Memory B cell (primary cell): Measurements from ENCODE around the gene HS3ST4.
"Not testable (repeated sequence)": the region's sequence is repeated elsewhere in the genome, so short reads cannot be mapped to it uniquely, and the experiment has no call there.

Experiments
- ATAC-seq: fragments of 150-1000 bp; cut with Tn5 transposase; 2 replicates; pipeline ENCODE4 v1.10.0; 2021; ENCODE audit warnings: low read depth, mild to moderate bottlenecking, moderate library complexity
- DNase-seq, 2 donors: peaks; one replicate each; pipeline ENCODE4 v3.0.0; 2022; ENCODE audit warnings: low spot score in 2 of 2
- H3K27ac Mint-ChIP-seq: one replicate; pipeline ENCODE4 v1.8.0; 2022; ENCODE audit warnings: mild to moderate bottlenecking, moderate library complexity, mixed read lengths
- H3K27me3 Mint-ChIP-seq: one replicate; pipeline ENCODE4 v1.8.0; 2022; ENCODE audit warnings: mixed read lengths
- H3K36me3 Mint-ChIP-seq: one replicate; pipeline ENCODE4 v1.8.0; 2022; ENCODE audit warnings: mild to moderate bottlenecking, mixed read lengths
- H3K4me1 Mint-ChIP-seq: one replicate; pipeline ENCODE4 v1.8.0; 2022; ENCODE audit warnings: mixed read lengths
- H3K4me3 Mint-ChIP-seq: one replicate; pipeline ENCODE4 v1.8.0; 2022; ENCODE audit warnings: mild to moderate bottlenecking, moderate library complexity, mixed read lengths
- H3K9me3 Mint-ChIP-seq: one replicate; pipeline ENCODE4 v1.8.0; 2022; ENCODE audit warnings: mixed read lengths

HS3ST4 gene

DNA sequence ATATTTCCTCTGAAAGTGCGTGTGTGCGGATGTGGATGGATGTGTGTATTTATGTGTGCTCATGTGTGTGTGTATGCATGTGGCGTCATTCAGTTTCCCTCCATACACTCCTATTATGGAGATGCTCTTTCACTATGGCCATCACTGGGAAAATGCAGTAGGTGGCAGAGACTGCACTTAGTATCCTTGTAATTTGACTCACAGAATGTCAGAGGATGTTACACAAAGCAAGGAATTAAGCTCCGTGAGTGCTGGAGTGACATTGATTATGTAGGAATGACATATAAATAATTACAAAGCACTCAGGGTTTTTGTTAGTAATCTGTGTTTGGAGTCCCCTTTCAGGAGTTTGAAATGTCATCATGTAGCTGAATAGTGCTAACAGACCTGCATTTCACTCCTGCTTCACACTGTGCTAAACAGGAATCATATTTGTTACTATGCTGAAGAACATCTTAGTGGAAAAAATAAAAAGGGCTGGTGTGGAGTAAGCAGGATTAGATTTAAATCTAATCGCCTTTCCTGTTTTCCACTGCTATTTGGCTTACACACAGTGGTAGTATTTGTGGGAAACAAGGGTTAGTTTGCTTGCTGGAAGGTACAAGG, 59.6 kb downstream of the HS3ST4 start:
- peaks cover 11% of the 10 kb centered on the region for H3K9me3 Mint-ChIP-seq
- no peak overlapping the region for H3K4me3 Mint-ChIP-seq
- H3K27ac Mint-ChIP-seq, result no peak overlapping the region

GRCh38 chr16:25764466-25764865, 72.7 kb downstream of the HS3ST4 start:
- DNase-seq, result no peak
- H3K9me3 Mint-ChIP-seq, result no peaks in the 10 kb centered on the region
- no peaks in the 10 kb centered on the region for H3K36me3 Mint-ChIP-seq
- no peaks in the 10 kb centered on the region for H3K27me3 Mint-ChIP-seq
- H3K4me3 Mint-ChIP-seq, result no peak overlapping the region
- ATAC-seq, result no peak
- no peak overlapping the region for H3K27ac Mint-ChIP-seq
- no peaks in the 10 kb centered on the region for H3K4me1 Mint-ChIP-seq

More for the DNA sequence above, 59.6 kb downstream of the HS3ST4 start:
- H3K4me1 Mint-ChIP-seq, result no peaks in the 10 kb centered on the region
- ATAC-seq (no peak), DNase-seq (no peak)
- H3K36me3 Mint-ChIP-seq, result peaks cover 1% of the 10 kb centered on the region
- no peaks in the 10 kb centered on the region for H3K27me3 Mint-ChIP-seq

DNA sequence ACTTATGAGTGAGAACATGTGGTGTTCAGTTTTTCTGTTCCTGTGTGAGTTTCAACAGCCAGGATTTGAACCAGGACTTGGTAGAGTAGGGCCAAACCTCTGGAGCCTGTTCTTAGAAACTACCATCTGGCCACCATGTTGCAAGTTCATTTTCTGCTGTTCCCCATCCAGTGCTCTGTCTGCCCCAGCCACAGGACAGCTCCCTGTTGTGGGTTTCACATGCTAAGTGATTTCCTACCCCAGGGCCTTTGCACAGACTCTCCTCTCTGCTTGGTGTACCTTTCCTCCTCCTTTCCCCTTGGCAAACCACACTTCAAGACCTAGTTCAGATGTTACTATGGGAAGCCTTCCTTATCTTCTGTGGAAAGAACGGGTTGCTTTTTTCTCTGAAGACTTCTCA, 79.5 kb downstream of the HS3ST4 start:
- no peak for DNase-seq
- ATAC-seq, result no peak
- Mint-ChIP-seq H3K27me3 (peaks cover 3% of the 10 kb centered on the region), H3K36me3 (no peaks in the 10 kb centered on the region), H3K4me1 (no peaks in the 10 kb centered on the region), H3K9me3 (peaks cover 5% of the 10 kb centered on the region), H3K27ac (no peak overlapping the region), H3K4me3 (no peak overlapping the region)

GRCh38 chr16:25771812-25772568, 80.2 kb downstream of the HS3ST4 start:
- Mint-ChIP-seq H3K4me3 (no peak overlapping the region), H3K4me1 (no peaks in the 10 kb centered on the region), H3K36me3 (no peaks in the 10 kb centered on the region), H3K9me3 (peaks cover 5% of the 10 kb centered on the region), H3K27ac (no peak overlapping the region), H3K27me3 (peaks cover 3% of the 10 kb centered on the region)
- ATAC-seq, result no peak
- no peak for DNase-seq

GRCh38 chr16:25776214-25776613, 84.5 kb downstream of the HS3ST4 start:
- not testable (repeated sequence) for H3K36me3 Mint-ChIP-seq, DNase-seq, H3K4me3 Mint-ChIP-seq, H3K27ac Mint-ChIP-seq, H3K27me3 Mint-ChIP-seq, H3K9me3 Mint-ChIP-seq, ATAC-seq, H3K4me1 Mint-ChIP-seq

DNA sequence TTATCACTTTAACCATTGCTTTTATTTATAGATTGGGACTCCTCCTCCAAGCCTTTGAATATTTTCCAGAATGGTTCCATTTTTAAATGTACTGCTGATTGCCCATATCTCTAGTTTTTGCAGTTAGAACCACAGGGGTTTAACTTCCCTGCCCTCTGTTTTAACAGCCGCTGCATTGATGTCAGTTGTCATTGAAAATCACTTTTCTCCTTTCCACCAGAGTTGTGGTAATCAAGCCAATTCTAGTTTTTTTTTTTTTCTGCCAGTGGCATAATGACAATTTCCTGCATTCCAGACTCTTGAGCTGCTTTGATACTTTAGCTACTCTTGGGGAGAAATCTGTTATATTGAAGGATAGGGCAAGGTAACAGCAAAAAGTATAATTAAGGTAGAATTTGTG, 91.5 kb downstream of the HS3ST4 start:
- H3K36me3 Mint-ChIP-seq, result no peaks in the 10 kb centered on the region
- peaks cover 5% of the 10 kb centered on the region for H3K27me3 Mint-ChIP-seq
- no peak overlapping the region for H3K27ac Mint-ChIP-seq
- H3K4me3 Mint-ChIP-seq, result no peak overlapping the region
- no peaks in the 10 kb centered on the region for H3K4me1 Mint-ChIP-seq
- H3K9me3 Mint-ChIP-seq, result peaks cover 3% of the 10 kb centered on the region
- DNase-seq (no peak), ATAC-seq (no peak)

- H3K4me3 Mint-ChIP-seq, result no peak overlapping the region
- no peak overlapping the region for H3K27ac Mint-ChIP-seq
- ATAC-seq (no peak), DNase-seq (no peak)
- peaks cover 8% of the 10 kb centered on the region for H3K9me3 Mint-ChIP-seq
- no peaks in the 10 kb centered on the region for H3K36me3 Mint-ChIP-seq
- peaks cover 3% of the 10 kb centered on the region for H3K4me1 Mint-ChIP-seq
- peaks cover 4% of the 10 kb centered on the region for H3K27me3 Mint-ChIP-seq
Observed at GRCh38 chr16:25785361-25785760, 93.6 kb downstream of the HS3ST4 start.

DNA sequence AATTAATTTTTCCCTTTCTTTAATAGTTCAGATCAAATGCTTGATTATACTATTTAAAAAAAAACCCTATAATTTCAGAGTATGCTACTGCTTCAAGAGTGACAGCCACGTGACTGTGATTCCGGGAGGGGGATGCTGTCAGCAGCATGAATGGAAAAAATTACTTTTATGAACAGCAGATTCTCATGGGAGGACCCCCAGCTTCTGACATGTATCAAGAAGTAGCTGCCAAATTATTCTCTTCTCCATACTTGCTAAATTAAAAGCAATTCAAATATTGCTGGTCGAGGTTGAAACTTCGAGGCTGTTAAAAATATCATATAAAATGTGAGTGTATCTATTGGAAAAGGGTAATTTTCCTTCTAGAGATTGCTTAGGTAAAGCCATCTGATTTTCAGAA, 95.0 kb downstream of the HS3ST4 start:
- Mint-ChIP-seq H3K27me3 (peaks cover 4% of the 10 kb centered on the region), H3K4me1 (peaks cover 3% of the 10 kb centered on the region), H3K9me3 (peaks cover 10% of the 10 kb centered on the region), H3K4me3 (no peak overlapping the region), H3K36me3 (no peaks in the 10 kb centered on the region), H3K27ac (no peak overlapping the region)
- ATAC-seq (no peak), DNase-seq (no peak)

DNA sequence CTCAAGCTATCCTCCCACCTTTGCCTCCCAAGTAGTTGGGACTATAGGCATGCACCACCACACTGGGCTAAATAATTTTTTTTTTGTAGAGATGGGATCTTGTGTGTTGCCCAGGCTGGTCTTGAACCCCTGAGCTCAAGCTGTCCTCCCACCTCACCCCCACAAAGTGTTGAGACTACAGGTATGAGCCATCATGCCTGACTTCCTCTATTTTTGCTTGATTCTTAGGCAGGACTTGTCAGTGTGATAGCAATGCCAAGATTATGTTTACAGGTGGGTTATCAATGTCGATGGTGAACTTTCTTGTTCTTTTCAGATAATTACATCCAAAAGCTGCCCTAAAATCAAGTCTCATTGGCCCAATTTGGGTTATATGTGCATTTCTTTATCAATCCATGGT, 96.9 kb downstream of the HS3ST4 start:
- ATAC-seq, result no peak
- H3K27me3 Mint-ChIP-seq, result peaks cover 4% of the 10 kb centered on the region
- DNase-seq, result no peak
- H3K4me3 Mint-ChIP-seq, result no peak overlapping the region
- peaks cover 3% of the 10 kb centered on the region for H3K4me1 Mint-ChIP-seq
- H3K36me3 Mint-ChIP-seq, result no peaks in the 10 kb centered on the region
- H3K9me3 Mint-ChIP-seq, result peaks cover 10% of the 10 kb centered on the region
- no peak overlapping the region for H3K27ac Mint-ChIP-seq

DNA sequence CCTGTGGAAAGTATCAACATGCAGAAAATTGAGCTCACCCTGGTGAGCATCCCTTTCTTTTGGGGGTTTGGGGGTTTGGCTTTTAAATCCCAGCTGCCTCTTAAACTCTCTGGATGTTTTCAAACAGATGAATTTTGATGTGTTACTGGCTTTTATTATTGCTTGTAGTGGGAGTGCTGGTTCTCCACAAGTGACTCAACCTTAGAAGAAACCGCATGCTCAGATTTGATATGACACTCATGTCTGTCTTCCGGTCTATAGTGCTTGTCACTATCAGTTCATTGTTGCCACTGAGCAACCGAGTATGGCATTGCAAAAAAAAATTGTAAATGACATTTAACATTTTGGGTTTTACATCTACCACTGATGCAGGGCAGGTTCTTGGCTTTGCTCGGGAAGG, 104.5 kb downstream of the HS3ST4 start:
- H3K4me3 Mint-ChIP-seq, result no peak overlapping the region
- H3K27ac Mint-ChIP-seq, result no peak overlapping the region
- no peaks in the 10 kb centered on the region for H3K4me1 Mint-ChIP-seq
- DNase-seq, result no peak
- no peak for ATAC-seq
- H3K27me3 Mint-ChIP-seq, result peaks cover 5% of the 10 kb centered on the region
- peaks cover 5% of the 10 kb centered on the region for H3K9me3 Mint-ChIP-seq
- H3K36me3 Mint-ChIP-seq, result no peaks in the 10 kb centered on the region

DNA sequence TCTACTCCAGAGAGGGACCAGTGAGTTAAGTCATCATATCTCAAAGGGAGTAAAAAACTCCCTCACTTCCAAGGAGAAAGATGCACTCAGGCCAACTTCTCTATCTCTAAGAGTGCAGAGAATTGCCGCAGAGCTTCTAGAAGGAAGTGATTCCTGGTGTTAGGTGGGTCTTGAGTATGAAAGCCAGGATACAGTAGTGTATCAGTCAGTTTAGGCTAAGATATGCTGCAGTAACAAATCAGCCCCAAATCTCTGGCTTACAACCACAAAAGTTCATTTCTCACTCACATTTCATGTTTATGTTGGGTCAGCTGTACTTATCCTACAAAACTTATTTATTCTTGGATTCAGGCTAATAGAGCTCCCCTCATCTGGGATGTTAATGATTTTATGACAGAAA, 106.3 kb downstream of the HS3ST4 start:
- Mint-ChIP-seq H3K27me3 (peaks cover 5% of the 10 kb centered on the region), H3K9me3 (peaks cover 5% of the 10 kb centered on the region), H3K27ac (no peak overlapping the region), H3K4me3 (no peak overlapping the region), H3K36me3 (no peaks in the 10 kb centered on the region), H3K4me1 (no peaks in the 10 kb centered on the region)
- ATAC-seq (no peak), DNase-seq (no peak)

DNA sequence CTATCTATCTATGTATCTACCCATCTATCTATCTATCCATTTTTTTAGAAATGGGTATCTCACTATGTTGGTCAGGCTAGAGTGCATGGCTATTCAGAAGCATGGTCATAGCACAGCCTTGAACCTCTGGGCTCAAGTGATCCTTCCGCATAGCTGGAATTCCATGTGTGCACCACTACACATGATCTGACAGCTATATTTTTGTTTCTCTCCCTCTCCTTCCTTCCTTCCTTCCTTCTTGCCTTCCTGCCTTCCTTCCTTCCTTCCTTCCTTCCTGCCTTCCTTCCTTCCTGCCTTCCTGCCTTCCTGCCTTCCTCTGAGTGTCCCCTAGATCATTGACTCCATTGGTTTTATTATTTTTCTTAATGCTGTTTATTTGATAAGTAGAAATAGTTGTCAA, 108.1 kb downstream of the HS3ST4 start:
- no peak overlapping the region for H3K27ac Mint-ChIP-seq
- H3K9me3 Mint-ChIP-seq, result peaks cover 5% of the 10 kb centered on the region
- H3K4me3 Mint-ChIP-seq, result no peak overlapping the region
- DNase-seq, result no peak
- no peaks in the 10 kb centered on the region for H3K4me1 Mint-ChIP-seq
- no peak for ATAC-seq
- H3K36me3 Mint-ChIP-seq, result no peaks in the 10 kb centered on the region
- H3K27me3 Mint-ChIP-seq, result peaks cover 4% of the 10 kb centered on the region

DNA sequence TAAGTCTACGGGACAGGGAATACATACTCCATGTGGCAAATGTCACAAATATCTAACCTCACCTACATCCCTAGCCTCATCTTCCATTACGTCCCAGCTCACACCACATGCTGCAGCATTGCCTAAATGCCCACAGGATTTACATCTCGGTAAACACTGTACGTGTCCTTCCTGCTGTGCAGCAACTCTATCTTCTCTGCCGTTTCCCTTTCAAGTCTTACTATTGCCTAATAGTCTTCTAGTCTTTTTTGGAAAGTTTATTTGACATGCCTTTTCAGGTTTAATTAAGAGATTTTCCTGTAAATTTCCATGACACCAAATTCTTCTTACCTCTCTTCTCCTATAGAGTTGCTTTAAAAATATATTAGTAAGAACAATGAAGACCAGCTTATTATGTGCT, 120.5 kb downstream of the HS3ST4 start:
- Mint-ChIP-seq H3K27ac (no peak overlapping the region), H3K36me3 (no peaks in the 10 kb centered on the region), H3K9me3 (no peaks in the 10 kb centered on the region), H3K27me3 (peaks cover 6% of the 10 kb centered on the region), H3K4me1 (no peaks in the 10 kb centered on the region), H3K4me3 (no peak overlapping the region)
- DNase-seq (no peak), ATAC-seq (no peak)

- no peak overlapping the region for H3K4me3 Mint-ChIP-seq
- peaks cover 3% of the 10 kb centered on the region for H3K27me3 Mint-ChIP-seq
- no peak overlapping the region for H3K27ac Mint-ChIP-seq
- H3K4me1 Mint-ChIP-seq, result no peaks in the 10 kb centered on the region
- DNase-seq (no peak), ATAC-seq (no peak)
- no peaks in the 10 kb centered on the region for H3K9me3 Mint-ChIP-seq
- no peaks in the 10 kb centered on the region for H3K36me3 Mint-ChIP-seq
Observed at GRCh38 chr16:25817295-25817694, 125.5 kb downstream of the HS3ST4 start.

GRCh38 chr16:25817876-25818275, 126.1 kb downstream of the HS3ST4 start:
- DNase-seq (no peak), ATAC-seq (no peak)
- Mint-ChIP-seq H3K27ac (no peak overlapping the region), H3K9me3 (no peaks in the 10 kb centered on the region), H3K36me3 (no peaks in the 10 kb centered on the region), H3K27me3 (peaks cover 3% of the 10 kb centered on the region), H3K4me1 (no peaks in the 10 kb centered on the region), H3K4me3 (no peak overlapping the region)
